ENCODE data around the gene NFIC.
A peak's percentile ranks its signal among the peaks of the same experiment; 100 is the strongest.
"Not testable (repeated sequence)": the region's sequence is repeated elsewhere in the genome, so short reads cannot be mapped to it uniquely, and the experiment has no call there.

NFIC gene

GRCh38 chr19:3342246-3342645, 24.1 kb upstream of the NFIC start:
- no peaks in the 10 kb centered on the region for H3K9me3 ChIP-seq (ENCODE audit: severe bottlenecking)
- H3K27ac ChIP-seq: no peak overlapping the region
- DNase-seq: no peak
- H3K4me3 ChIP-seq (ENCODE audit: low read depth, low read length): no peak overlapping the region
- no peaks in the 10 kb centered on the region for H3K27me3 ChIP-seq (ENCODE audit: insufficient read depth, low read depth, severe bottlenecking)
- no peaks in the 10 kb centered on the region for H3K36me3 ChIP-seq
- TF ChIP-seq CTCF (IDR thresholded peaks at IDR 0.05; ENCODE audit: low read depth, low read length): no peak

GRCh38 chr19:3342962-3343361, 23.4 kb upstream of the NFIC start:
- H3K27ac ChIP-seq; H3K9me3 ChIP-seq (ENCODE audit: severe bottlenecking); H3K27me3 ChIP-seq (ENCODE audit: insufficient read depth, low read depth, severe bottlenecking); H3K4me3 ChIP-seq (ENCODE audit: low read depth, low read length); H3K36me3 ChIP-seq; DNase-seq: not testable (repeated sequence)

GRCh38 chr19:3343619-3344502, 22.5 kb upstream of the NFIC start:
- no peaks in the 10 kb centered on the region for H3K27me3 ChIP-seq (ENCODE audit: insufficient read depth, low read depth, severe bottlenecking)
- no peak overlapping the region for H3K27ac ChIP-seq
- no peak overlapping the region for H3K4me3 ChIP-seq (ENCODE audit: low read depth, low read length)
- TF ChIP-seq CTCF (IDR thresholded peaks at IDR 0.05; ENCODE audit: low read depth, low read length): no peak
- DNase-seq: peak; percentile 31
- H3K9me3 ChIP-seq (ENCODE audit: severe bottlenecking): no peaks in the 10 kb centered on the region
- no peaks in the 10 kb centered on the region for H3K36me3 ChIP-seq

- Histone ChIP-seq H3K4me3 (ENCODE audit: low read depth, low read length) (no peak overlapping the region), H3K27ac (no peak overlapping the region), H3K36me3 (no peaks in the 10 kb centered on the region), H3K9me3 (ENCODE audit: severe bottlenecking) (no peaks in the 10 kb centered on the region), H3K27me3 (ENCODE audit: insufficient read depth, low read depth, severe bottlenecking) (no peaks in the 10 kb centered on the region)
- no peak for TF ChIP-seq CTCF (IDR thresholded peaks at IDR 0.05; ENCODE audit: low read depth, low read length)
- DNase-seq: no peak
Observed at GRCh38 chr19:3344608-3345598, 21.5 kb upstream of the NFIC start.

GRCh38 chr19:3345850-3346460, 20.4 kb upstream of the NFIC start:
- Histone ChIP-seq H3K36me3 (no peaks in the 10 kb centered on the region), H3K27ac (peak overlapping the region; percentile 72), H3K4me3 (ENCODE audit: low read depth, low read length) (no peak overlapping the region), H3K9me3 (ENCODE audit: severe bottlenecking) (no peaks in the 10 kb centered on the region), H3K27me3 (ENCODE audit: insufficient read depth, low read depth, severe bottlenecking) (no peaks in the 10 kb centered on the region)
- no peak for DNase-seq
- TF ChIP-seq CTCF (IDR thresholded peaks at IDR 0.05; ENCODE audit: low read depth, low read length): no peak

All from WERI-Rb-1 (cell line).